NOMO-1 treated with DMSO at 0.1 percent for 48 hours (cell line): ENCODE results near the gene CCSER2.
"Not testable (repeated sequence)": the region's sequence is repeated elsewhere in the genome, so short reads cannot be mapped to it uniquely, and the experiment has no call there.

Experiments used
- DNase-seq: peaks from one replicate; lab custom pipeline; 2025; ENCODE audit not compliant: unreplicated experiment; lab: John Stamatoyannopoulos, UW

The CCSER2 gene

GRCh38 chr10:84391326-84391725 is 62.9 kb downstream of the CCSER2 start:
- DNase-seq: no peak

GRCh38 chr10:84392181-84392580 is 63.8 kb downstream of the CCSER2 start:
- DNase-seq: no peak

GRCh38 chr10:84395581-84395980 is 67.2 kb downstream of the CCSER2 start:
- no peak for DNase-seq

- no peak for DNase-seq
Observed at GRCh38 chr10:84397735-84398144, 69.4 kb downstream of the CCSER2 start.

- no peak for DNase-seq
Observed at GRCh38 chr10:84398696-84399095, 70.3 kb downstream of the CCSER2 start.

GRCh38 chr10:84401854-84402611 is 73.6 kb downstream of the CCSER2 start:
- DNase-seq: no peak

GRCh38 chr10:84404783-84405182 is 76.4 kb downstream of the CCSER2 start:
- no peak for DNase-seq

- DNase-seq: no peak
Observed at GRCh38 chr10:84405662-84406061, 77.3 kb downstream of the CCSER2 start.

- DNase-seq: no peak
Observed at GRCh38 chr10:84406561-84406960, 78.2 kb downstream of the CCSER2 start.

GRCh38 chr10:84407388-84408049 is 79.1 kb downstream of the CCSER2 start:
- no peak for DNase-seq

- no peak for DNase-seq
Observed at GRCh38 chr10:84412482-84412881, 84.1 kb downstream of the CCSER2 start.

- DNase-seq: not testable (repeated sequence)
Observed at GRCh38 chr10:84414110-84414509, 85.7 kb downstream of the CCSER2 start.

- DNase-seq: no peak
Observed at GRCh38 chr10:84415539-84416244, 87.3 kb downstream of the CCSER2 start.

GRCh38 chr10:84416245-84416555 is 87.8 kb downstream of the CCSER2 start:
- no peak for DNase-seq

- DNase-seq: no peak
Observed at GRCh38 chr10:84423719-84424118, 95.3 kb downstream of the CCSER2 start.

- no peak for DNase-seq
Observed at GRCh38 chr10:84424731-84425167, 96.4 kb downstream of the CCSER2 start.

- DNase-seq: no peak
Observed at GRCh38 chr10:84427903-84428650, 99.7 kb downstream of the CCSER2 start.

GRCh38 chr10:84428711-84429110 is 100.3 kb downstream of the CCSER2 start:
- DNase-seq: no peak

GRCh38 chr10:84429926-84430520 is 101.6 kb downstream of the CCSER2 start:
- peak; percentile 39 for DNase-seq

GRCh38 chr10:84432891-84433290 is 104.5 kb downstream of the CCSER2 start:
- DNase-seq: no peak

- DNase-seq: no peak
Observed at GRCh38 chr10:84440781-84441180, 112.4 kb downstream of the CCSER2 start.
